GM11168 (cell line): ENCODE data around the gene LHB.
"Not testable (repeated sequence)": the region's sequence is repeated elsewhere in the genome, so short reads cannot be mapped to it uniquely, and the experiment has no call there.

Source experiments
- in situ Hi-C: fragments of 300-500 bp; cut with MboI; formaldehyde crosslinking; loops from one replicate; pipeline ENCODE4 v1.12.0; 2022; ENCODE audit warnings: low sequenced_read_pairs; ENCODE audit not compliant: unreplicated experiment

Gene LHB

DNA sequence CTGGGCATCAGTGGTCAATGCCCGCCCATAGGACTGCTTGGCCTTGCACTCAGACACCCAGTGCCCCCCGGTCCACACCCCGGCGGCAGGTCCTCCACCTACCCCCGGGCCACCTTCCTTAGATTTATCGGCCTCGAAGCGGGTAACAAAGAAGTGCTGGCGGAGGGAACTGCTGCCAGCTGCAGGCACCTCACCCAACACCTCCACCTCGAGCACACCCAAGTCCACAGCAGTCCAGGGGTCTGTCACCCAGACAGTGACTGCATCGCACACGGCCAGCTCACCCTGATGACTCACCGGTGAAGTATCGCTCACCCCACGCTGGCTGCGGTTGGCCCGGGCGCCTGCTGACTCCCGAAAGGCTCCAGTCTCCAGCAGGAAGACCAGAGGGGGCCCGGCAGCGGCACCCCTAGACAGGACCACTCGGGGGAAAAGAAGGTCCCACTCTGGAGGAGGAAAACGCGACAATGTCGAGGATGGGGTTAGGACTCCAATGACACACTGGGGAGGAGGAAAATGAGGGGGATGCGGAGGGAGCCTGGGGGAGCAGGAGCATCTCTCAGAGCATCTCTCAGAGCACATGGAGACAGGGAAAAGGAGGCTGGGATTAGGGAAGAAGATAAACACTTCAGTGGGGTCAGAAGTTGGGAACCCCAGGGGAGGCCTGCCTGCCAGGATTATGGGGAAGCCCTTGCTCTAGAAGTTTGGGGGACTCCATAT lies 21.8 kb upstream of the LHB start:
- in situ Hi-C loops: not testable (repeated sequence)

DNA sequence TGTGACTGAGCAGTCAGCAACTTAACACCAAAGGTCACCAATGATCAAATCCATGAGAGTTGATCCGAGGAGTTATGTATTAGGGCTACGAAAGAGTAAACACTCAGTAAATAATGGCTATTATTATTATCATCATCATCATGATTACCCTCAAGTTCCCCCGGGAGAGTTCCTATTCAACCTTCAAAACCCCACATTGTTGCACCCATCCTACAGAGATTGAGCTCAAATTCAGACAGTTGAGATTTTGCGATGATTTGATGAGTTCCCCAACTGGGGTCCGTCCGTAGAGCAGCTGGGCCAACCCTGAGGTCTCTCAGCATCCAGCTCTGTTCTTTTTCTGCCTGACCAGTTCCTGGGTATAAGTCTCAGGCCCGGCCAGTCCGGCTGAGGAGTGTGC lies 21.2 kb upstream of the LHB start:
- in situ Hi-C loops: not testable (repeated sequence)

DNA sequence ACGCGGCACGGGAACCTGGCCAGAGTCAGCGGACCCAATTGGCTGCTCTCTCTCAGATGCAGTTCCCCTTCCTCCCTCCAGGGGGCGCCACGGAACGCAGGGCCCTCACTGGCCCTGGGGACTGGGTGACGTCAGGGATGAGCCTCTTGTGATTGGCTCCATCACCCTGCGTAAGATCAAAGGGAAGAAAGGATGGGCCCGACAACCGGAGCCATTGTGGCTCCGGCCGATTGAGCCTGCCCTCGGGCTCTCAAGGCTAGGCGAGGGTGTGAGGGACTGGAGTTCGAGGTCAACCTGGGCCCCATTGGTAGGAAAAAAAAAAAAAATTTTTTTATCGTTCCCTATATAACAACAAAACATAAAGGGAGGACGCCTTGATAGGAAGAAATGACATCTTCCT lies 19.9 kb upstream of the LHB start, which contains the start of gene CGB1:
CGB1 (minus strand) TSS at position 81 of the 400 bp plus-strand sequence. CDS start 184 bp downstream, outside the sequence.
- in situ Hi-C loops: not testable (repeated sequence)

DNA sequence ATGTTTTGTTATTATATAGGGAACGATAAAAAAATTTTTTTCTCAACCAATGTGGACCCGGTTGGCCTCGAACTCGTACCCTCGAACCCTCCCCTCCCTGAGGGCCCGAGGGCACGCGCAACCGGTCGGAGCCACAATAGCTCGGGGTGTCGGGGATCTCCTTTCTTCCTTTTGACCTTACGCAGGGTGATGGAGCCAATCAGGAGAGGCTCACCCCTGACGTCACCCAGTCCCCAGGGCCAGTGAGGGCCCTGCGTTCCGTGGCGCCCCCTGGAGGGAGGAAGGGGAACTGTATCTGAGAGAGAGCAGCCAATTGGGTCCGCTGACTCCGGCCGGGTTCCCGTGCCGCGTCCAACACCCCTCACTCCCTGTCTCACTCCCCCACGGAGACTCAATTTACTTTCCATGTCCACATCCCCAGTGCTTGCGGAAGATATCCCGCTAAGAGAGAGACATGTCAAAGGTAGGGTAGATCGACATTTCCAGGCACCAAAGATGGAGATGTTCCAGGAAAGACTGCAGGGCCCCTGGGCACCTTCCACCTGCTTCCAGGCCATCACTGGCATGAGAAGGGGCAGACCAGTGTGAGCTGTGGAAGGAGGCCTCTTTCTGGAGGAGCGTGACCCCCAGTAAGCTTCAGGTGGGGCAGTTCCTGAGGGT lies 14.9 kb upstream of the LHB start, which contains the start of gene CGB2:
CGB2 (plus strand) TSS at position 249 of the 660 bp plus-strand sequence; CDS start at position 455, 206 bp downstream.
- in situ Hi-C loops: not testable (repeated sequence)

DNA sequence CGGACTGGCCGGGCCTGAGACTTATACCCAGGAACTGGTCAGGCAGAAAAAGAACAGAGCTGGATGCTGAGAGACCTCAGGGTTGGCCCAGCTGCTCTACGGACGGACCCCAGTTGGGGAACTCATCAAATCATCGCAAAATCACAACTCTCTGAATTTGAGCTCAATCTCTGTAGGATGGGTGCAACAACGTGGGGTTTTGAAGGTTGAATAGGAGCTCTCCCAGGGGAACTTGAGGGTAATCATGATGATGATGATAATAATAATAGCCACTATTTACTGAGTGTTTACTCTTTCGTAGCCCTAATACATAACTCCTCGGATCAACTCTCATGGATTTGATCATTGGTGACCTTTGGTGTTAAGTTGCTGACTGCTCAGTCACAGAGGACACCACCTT lies 13.4 kb upstream of the LHB start:
- in situ Hi-C loops: not testable (repeated sequence)

DNA sequence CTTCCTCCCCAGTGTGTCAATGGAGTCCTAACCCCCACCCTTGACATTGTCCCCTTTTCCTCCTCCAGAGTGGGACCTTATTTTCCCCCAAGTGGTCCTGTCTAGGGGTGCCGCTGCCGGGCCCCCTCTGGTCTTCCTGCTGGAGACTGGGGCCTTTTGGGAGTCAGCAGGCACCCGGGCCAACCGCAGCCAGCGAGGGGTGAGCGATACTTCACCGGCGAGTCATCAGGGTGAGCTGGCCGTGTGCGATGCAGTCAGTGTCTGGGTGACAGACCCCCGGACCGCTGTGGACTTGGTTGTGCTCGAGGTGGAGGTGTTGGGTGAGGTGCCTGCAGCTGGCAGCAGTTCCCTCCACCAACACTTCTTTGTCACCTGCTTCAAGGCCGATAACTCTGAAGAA lies 12.9 kb upstream of the LHB start:
- in situ Hi-C loops: not testable (repeated sequence)

DNA sequence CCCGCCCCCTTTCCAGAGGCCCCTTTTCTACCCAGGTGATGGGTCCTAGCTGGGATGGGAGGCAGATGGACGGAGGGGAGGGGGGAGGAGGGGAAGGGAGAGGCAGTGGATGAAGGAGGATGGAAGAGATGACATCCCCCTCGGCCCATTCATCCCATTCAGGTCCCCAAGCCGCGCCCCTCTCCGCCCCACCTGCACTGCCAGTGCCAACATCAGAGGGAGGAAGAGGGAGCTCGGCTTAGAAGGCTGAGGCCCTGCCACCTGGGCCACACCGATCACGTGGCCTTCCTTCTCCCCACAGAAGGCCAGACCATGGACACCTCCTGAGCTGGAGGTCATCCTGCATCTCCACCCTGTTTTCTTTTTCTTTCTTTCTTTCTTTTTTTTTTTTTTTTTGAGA lies 11.8 kb upstream of the LHB start:
- in situ Hi-C loops: not testable (repeated sequence)

DNA sequence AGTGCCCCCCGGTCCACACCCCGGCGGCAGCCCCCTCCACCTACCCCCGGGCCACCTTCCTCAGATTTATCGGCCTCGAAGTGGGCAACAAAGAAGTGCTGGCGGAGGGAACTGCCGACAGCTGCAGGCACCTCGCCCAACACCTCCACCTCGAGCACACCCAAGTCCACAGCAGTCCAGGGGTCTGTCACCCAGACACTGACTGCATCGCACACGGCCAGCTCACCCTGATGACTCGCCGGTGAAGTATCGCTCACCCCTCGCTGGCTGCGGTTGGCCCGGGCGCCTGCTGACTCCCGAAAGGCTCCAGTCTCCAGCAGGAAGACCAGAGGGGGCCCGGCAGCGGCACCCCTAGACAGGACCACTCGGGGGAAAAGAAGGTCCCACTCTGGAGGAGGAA lies 8.7 kb upstream of the LHB start:
- in situ Hi-C loops: not testable (repeated sequence)

DNA sequence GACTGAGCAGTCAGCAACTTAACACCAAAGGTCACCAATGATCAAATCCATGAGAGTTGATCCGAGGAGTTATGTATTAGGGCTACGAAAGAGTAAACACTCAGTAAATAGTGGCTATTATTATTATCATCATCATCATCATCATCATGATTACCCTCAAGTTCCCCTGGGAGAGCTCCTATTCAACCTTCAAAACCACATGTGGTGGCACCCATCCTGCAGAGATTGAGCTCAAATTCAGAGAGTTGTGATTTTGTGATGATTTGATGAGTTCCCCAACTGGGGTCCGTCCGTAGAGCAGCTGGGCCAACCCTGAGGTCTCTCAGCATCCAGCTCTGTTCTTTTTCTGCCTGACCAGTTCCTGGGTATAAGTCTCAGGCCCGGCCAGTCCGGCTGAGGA lies 8.2 kb upstream of the LHB start:
- in situ Hi-C loops: not testable (repeated sequence)

DNA sequence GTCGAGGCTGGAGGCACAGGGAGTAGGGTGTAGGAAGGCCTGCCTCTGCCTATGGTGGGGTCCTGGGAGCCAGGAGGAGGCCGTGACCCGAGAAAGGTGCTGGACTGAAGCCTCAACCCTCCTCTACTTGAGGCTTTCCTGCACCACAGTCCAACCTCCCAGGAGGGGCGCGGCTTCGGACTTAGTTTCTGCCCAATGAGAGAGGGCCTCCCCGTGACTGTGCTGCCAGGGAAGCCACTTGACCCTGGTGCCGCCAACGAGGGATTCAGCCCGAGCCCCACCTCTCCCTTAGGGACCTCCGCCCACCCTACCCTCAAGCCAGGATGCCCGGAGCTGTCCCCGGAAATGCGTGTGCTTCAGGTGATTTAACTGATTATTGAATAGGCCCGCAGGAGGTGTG lies 7.3 kb upstream of the LHB start, which contains the start of gene CGB3:
CGB3 (minus strand) TSS at position 101 of the 400 bp plus-strand sequence. CDS start 362 bp downstream, outside the sequence.
- in situ Hi-C loops: not testable (repeated sequence)

DNA sequence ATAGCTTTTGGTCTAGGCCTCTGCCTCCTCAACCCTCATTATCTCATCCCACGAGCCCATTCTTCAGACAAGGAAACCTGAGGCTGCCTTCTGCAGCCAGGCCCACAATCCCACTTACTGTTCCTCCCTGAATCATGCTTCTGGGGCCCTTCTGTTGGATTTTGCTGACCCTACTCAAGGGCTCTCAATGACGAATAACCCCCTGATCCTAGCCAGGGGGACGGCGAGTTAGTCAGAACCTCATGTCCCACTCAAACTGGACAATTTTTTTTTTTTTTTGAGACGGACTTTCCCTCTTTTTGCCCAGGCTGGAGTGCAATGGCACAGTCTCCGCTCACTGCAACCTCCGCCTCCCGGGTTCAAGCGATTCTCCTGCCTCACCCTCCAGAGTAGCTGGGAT lies 5.2 kb upstream of the LHB start:
- in situ Hi-C loops: no loop called here

DNA sequence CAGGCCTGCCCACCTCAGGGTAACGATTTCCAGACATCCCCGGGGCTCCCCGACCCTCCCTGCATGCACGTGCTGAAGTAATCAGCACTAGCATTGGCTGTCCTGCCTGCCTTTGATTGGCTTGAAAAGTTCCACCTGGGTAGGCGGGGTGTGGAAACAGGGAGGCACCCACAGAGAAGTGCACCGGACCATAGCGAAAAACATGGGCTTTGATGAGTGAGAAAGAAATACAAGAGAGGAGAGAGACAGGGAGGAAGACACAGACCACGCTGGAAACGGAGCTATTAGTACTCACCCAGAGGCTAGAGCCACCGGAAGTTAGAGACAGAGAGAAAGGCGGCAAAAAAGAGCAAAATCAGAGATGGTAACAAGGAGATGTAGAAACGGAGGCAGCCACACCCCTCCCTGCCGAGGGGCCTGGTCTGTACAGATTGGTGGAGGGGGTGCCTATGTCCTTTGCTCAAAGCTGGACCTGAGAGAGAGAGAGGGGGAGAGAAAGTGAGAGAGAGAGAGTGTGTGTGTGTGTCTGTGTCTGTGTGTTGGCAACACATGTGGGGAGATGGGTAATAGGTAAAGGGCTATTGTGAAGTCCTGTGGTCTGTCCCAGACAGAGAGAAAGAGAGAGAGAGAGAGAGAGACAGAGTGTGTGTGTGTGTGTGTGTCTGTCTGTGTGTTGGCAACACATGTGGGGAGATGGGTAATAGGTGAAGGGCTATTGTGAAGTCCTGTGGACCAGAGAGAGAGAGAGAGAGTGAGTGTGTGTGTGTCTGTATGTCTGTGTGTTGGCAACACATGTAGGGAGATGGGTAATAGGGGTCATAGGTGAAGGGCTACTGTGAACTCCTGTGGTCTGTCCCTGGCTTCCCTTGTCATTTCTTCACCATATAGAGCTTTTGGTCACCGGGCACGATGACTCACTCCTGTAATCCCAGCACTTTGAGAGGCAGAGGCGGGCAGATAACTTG lies 4.3 kb upstream of the LHB start:
- in situ Hi-C loops: no loop called here

DNA sequence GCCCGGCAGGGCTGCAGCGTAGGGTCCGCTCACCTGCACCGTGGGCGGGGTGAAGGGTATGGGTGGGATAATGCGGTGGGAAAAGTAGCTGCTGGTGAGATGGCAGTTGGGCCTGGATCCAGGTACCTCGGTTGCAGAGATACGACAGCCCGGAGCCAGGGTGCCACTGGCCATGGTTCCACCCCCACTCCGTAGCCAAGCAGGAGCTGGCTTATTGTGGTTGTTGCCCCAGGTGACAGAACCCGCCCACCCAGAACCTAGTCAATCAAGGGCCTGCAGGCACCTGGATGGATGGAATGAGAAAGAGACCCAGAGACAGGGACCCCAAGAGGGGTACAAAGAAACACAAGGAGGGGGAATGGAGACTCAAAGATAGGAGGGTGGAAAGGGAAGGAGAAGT lies 3.5 kb upstream of the LHB start:
- in situ Hi-C loops: no loop called here

DNA sequence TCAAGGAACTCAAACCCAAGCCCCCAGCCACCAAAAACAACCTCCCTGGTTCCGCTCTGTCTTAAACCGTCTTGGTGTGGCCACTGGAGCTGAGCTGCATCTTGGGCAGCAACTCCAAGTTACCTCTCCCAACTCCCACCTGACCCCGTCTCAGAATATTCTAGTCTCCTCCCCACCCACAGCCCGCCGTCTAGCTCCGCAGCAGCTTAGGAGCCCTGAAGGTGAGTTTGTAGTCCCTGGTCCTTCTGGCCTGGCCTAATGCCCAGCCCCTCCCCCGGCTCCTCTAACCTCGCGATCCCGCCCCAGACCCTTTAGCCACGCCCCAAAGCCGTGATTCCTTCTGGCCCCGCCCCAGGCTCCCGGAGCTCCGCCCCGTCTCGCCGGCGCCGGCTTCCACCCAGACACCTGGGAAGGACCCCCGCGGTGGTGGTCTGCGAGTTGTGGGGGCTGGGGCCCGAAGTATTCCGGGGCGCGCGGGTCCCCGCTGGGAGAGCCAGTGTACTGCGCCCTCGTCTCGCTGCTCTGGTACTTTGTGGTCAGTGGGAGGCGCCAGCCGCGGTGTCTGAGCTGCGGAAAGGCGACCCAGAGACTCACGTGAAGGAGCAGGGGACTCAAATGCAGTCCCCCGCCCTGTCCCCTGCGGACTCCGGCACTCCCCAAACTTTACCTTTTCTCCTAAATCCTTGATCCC lies 2.5 kb upstream of the LHB start:
- in situ Hi-C loops: no loop called here

DNA sequence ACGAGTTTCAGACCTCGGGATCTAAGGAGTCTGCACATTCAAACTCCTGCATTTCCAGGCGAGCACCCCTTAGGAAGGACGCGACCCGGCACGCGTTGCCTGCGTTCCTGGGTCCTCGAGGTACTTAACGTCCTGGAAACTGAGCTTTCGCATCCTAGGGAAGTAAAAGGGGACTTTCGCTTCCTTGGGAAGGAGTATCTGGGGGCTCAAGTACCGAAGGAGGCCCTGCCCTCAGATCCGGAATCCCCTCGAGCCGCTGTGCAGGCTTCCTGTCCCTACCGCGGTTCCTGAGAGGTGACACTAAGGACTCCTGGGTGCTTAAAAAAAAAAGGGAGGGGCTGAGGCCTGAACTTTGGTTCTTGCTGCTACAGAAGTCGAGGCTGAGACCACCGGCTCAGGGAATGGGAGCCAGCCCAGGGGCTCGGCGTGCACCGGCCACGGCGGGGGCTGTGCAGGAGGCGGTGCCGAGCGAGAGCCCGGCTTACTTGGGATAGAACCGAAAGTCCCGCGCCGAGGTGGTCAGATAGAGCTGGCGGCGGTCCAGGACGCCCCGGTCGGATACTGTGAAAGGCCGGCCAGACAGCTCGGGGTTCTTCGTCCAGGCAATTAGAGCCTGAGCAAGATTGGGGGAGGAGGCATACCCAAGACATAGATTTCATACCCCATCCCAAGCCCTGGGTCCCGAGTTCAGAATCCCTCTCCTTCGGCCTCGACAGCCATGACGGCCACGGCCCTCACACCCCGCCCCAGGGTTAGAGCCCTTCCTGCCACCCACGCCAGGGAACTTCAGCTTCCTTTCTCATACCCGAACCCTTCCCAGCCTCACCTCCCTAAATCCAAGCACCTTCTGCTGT lies 1.7 kb upstream of the LHB start:
- in situ Hi-C loops: not testable (repeated sequence)

DNA sequence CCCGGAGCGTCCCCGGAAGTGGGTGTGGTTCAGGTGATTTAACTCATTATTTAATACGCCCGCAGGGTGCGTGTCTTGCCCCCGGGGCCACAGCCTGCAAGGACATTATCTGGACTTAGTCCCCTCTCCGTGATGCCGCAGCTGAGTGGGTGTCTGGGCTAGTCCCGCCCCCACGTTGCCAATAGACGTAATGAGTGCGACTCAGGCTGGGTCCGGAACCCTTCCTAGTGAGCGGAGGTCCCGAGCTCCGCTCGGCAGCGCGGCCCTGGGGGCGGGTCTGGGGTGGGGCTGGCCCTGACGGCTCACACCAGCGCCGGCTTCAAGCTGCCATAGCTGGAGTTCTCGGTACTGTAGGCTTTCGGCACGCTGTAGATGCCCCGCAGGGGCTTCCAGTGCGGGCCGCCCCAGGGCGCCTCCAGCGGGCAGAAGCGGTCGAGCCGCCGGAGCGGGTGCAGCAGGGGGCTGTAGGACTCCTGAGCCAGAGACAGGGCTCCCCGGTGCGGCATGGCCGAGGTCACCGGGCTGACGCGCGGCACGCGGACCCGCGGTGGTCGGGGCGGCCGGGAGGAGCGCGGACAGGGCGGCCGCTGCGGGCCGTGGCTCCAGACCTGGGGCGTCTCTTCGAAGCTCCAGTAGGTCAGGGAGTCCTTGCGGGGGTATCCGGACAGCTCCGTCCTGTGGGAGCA lies 918 bp upstream of the LHB start:
- in situ Hi-C loops: no loop called here

DNA sequence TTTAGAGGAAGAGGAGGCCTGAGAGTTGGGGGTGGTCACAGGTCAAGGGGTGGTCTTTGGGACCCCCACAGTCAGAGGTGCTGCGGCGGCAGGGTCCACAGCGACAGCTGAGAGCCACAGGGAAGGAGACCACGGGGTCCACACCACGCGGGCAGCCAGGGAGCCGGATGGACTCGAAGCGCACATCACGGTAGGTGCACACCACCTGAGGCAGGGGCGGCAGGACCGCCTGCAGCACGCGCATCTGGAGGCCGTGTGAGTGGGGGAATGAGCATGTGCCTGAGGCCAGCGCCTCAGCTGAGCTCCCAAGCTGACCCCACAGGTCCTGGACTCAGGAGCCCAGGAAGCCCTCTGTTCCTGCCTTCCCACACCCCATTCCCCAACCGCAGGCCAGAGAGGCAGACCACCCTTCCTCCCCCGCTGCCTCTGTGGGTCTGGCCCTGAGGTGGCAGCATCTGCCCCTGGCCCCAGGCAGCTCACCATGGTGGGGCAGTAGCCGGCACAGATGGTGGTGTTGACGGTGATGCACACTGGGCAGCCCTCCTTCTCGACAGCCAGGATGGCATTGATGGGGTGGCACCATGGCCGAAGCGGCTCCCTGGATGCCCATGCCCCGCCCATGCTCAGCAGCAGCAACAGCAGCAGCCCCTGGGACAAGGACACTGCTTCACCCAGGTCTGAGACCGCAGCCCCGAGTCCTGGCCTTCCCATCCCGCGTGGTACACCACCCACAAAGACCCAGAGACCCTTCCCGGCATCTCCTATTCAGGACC lies 638 bp downstream of the LHB start:
- in situ Hi-C loops: no loop called here

DNA sequence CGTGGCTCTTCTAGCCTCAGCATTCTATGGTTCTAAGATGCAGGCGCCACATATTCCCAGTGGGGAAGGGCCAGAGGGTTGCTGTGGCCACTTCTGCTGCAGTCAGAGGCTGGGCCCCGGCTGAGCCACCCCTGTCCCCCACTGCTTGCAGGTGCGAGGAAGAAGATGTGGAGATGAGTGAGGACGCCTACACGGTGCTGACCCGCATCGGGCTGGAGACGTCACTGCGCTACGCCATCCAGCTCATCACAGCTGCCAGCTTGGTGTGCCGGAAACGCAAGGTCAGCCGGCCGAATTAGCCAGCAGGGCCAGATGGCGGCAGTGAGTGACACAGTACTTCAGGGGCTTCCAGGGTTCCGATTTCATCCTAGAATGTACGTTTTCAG lies 2.0 kb downstream of the LHB start:
- in situ Hi-C loops: no loop called here
